ENCODE data around the gene STON1. TPM values are rescaled to one million over a fixed set of nuclear protein-coding genes. Genes with fewer than 3 reads are reported as not detected.

The STON1 gene
- total RNA-seq, 4 donors from 2014 or later, result 3.6 to 11.2 (median 6.7) TPM

- Histone ChIP-seq H3K9me3 (no peaks in the 10 kb centered on the region), H3K36me3 (no peaks in the 10 kb centered on the region), H3K27me3 (no peaks in the 10 kb centered on the region), H3K4me3 (no peak overlapping the region), H3K4me1 (peaks cover 21% of the 10 kb centered on the region), H3K27ac (no peak overlapping the region)
- TF ChIP-seq POLR2A (IDR thresholded peaks at IDR 0.05) (no peak), EP300 (IDR thresholded peaks at IDR 0.05) (no peak), POLR2AphosphoS5 (IDR thresholded peaks at IDR 0.05) (no peak)
- TF ChIP-seq, protein P1, sequence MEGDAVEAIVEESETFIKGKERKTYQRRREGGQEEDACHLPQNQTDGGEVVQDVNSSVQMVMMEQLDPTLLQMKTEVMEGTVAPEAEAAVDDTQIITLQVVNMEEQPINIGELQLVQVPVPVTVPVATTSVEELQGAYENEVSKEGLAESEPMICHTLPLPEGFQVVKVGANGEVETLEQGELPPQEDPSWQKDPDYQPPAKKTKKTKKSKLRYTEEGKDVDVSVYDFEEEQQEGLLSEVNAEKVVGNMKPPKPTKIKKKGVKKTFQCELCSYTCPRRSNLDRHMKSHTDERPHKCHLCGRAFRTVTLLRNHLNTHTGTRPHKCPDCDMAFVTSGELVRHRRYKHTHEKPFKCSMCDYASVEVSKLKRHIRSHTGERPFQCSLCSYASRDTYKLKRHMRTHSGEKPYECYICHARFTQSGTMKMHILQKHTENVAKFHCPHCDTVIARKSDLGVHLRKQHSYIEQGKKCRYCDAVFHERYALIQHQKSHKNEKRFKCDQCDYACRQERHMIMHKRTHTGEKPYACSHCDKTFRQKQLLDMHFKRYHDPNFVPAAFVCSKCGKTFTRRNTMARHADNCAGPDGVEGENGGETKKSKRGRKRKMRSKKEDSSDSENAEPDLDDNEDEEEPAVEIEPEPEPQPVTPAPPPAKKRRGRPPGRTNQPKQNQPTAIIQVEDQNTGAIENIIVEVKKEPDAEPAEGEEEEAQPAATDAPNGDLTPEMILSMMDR (IDR thresholded peaks at IDR 0.05), result no peak
- 83% methylated on average over 5 of the region's 5 CpGs for WGBS
- no peak for DNase-seq (ENCODE audit: low spot score in 2 of 2)
These were observed 1.5 kb upstream of the STON1 start for GRCh38 chr2:48528431-48528830.

GRCh38 chr2:48529194-48529593, 760 bp upstream of the STON1 start:
- TF ChIP-seq POLR2AphosphoS5 (IDR thresholded peaks at IDR 0.05) (no peak), EP300 (IDR thresholded peaks at IDR 0.05) (no peak), POLR2A (IDR thresholded peaks at IDR 0.05) (no peak)
- TF ChIP-seq, protein P1 (IDR thresholded peaks at IDR 0.05), result no peak
- WGBS, result 44% methylated on average over 5 of the region's 7 CpGs
- Histone ChIP-seq H3K27ac (no peak overlapping the region), H3K9me3 (no peaks in the 10 kb centered on the region), H3K36me3 (no peaks in the 10 kb centered on the region), H3K4me3 (peak overlapping the region; percentile 85), H3K27me3 (no peaks in the 10 kb centered on the region), H3K4me1 (peaks cover 21% of the 10 kb centered on the region)
- DNase-seq (ENCODE audit: low spot score in 2 of 2), result no peak

DNA sequence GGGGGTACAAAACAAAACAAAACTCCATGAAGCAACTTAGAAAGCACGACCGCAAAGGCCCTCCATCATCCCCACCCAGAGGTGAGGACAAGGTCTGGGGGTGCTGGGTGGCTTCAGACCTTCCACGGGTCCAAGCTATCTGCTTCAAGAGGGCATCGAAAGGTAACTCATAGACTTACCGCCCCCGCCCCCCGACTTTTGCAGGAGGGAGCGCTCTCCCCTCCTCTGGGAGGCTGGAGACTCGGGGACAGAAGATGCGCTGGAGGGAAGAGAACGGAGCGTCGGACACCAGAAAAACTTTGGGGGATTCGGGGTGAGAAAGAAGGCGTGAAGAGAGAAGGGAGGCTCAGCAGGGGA, 300 bp upstream of the STON1 start:
- H3K36me3 ChIP-seq, result no peaks in the 10 kb centered on the region
- peak overlapping the region; percentile 79 for H3K27ac ChIP-seq
- peak overlapping the region; percentile 85 for H3K4me3 ChIP-seq
- 3% methylated on average over 15 of the region's 15 CpGs for WGBS
- no peaks in the 10 kb centered on the region for H3K27me3 ChIP-seq
- peaks cover 21% of the 10 kb centered on the region for H3K4me1 ChIP-seq
- DNase-seq (ENCODE audit: low spot score in 2 of 2), result no peak
- no peak for TF ChIP-seq EP300 (IDR thresholded peaks at IDR 0.05)
- TF ChIP-seq, protein P1 (IDR thresholded peaks at IDR 0.05), result no peak
- TF ChIP-seq POLR2A (IDR thresholded peaks at IDR 0.05), result no peak
- TF ChIP-seq POLR2AphosphoS5 (IDR thresholded peaks at IDR 0.05), result no peak
- H3K9me3 ChIP-seq, result no peaks in the 10 kb centered on the region

- 8% methylated on average over 6 of the region's 6 CpGs for WGBS
- Histone ChIP-seq H3K27ac (peak overlapping the region; percentile 79), H3K4me3 (peak overlapping the region; percentile 85), H3K4me1 (peaks cover 21% of the 10 kb centered on the region), H3K9me3 (no peaks in the 10 kb centered on the region), H3K27me3 (no peaks in the 10 kb centered on the region), H3K36me3 (no peaks in the 10 kb centered on the region)
- DNase-seq (ENCODE audit: low spot score in 2 of 2), result no peak
- TF ChIP-seq, protein P1 (IDR thresholded peaks at IDR 0.05), result no peak
- TF ChIP-seq POLR2AphosphoS5 (IDR thresholded peaks at IDR 0.05) (no peak), POLR2A (IDR thresholded peaks at IDR 0.05) (no peak), EP300 (IDR thresholded peaks at IDR 0.05) (no peak)
These were observed 1.2 kb downstream of the STON1 start for GRCh38 chr2:48531141-48531648.

DNA sequence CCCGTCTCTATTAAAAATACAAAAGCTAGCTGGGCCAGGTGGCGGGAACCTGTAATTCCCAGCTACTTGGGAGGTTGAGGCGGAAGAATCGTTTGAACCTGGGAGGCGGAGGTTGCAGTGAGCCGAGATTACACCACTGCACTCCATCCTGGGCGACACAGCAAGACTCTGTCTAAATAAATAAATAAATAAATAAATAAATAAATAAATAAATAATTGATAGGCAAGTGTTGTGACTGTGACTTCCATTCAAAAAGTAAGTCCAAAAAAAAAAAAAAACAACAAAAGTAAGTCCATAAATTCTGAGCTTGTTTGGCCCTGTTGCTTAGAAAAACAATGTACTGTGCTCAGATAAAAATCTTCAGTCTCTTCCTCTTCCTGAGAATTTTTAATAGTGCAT, 2.2 kb downstream of the STON1 start:
- no peak for DNase-seq (ENCODE audit: low spot score in 2 of 2)
- H3K4me3 ChIP-seq, result no peak overlapping the region
- H3K4me1 ChIP-seq, result peaks cover 21% of the 10 kb centered on the region
- H3K36me3 ChIP-seq, result no peaks in the 10 kb centered on the region
- no peaks in the 10 kb centered on the region for H3K27me3 ChIP-seq
- TF ChIP-seq POLR2AphosphoS5 (IDR thresholded peaks at IDR 0.05), result no peak
- TF ChIP-seq EP300 (IDR thresholded peaks at IDR 0.05), result no peak
- TF ChIP-seq POLR2A (IDR thresholded peaks at IDR 0.05), result no peak
- TF ChIP-seq, protein P1 (IDR thresholded peaks at IDR 0.05), result no peak
- 92% methylated on average over 7 of the region's 7 CpGs for WGBS
- H3K9me3 ChIP-seq, result no peaks in the 10 kb centered on the region
- H3K27ac ChIP-seq, result no peak overlapping the region

Data from suprapubic skin (tissue), 4 donors.